Mucosa of descending colon (tissue), 3 donors: ENCODE measurements around the gene CITED4. TPM values are rescaled to one million over a fixed set of nuclear protein-coding genes. Genes with fewer than 3 reads are reported as not detected.

Source experiments
- ATAC-seq: fragments of 200-7000 bp; cut with Tn5 transposase; one replicate; pipeline ENCODE4 v1.9.1; 2020; ENCODE audit warnings: mild to moderate bottlenecking, moderate library complexity
- DNase-seq, 3 donors: peaks; one replicate each; pipeline ENCODE4 v3.0.0-alpha.2; 2020
- H3K36me3 ChIP-seq: fragments of 200-600 bp; one replicate; pipeline ENCODE4 v1.8.0; 2021; ENCODE audit warnings: low read depth, mild to moderate bottlenecking
- H3K4me1 ChIP-seq: fragments of 200-600 bp; one replicate; pipeline ENCODE4 v1.8.0; 2021; ENCODE audit warnings: low read depth, mild to moderate bottlenecking
- H3K4me3 ChIP-seq: fragments of 200-600 bp; one replicate; pipeline ENCODE4 v1.8.0; 2021; ENCODE audit warnings: mild to moderate bottlenecking
- H3K9me3 ChIP-seq: fragments of 200-600 bp; one replicate; pipeline ENCODE4 v1.8.0; 2021; ENCODE audit warnings: mild to moderate bottlenecking
- CTCF ChIP-seq: fragments of 200-600 bp; IDR thresholded peaks from one replicate; pipeline ENCODE4 v1.8.0; 2022; ENCODE audit warnings: antibody characterized with exemption, mild to moderate bottlenecking
- intact Hi-C, 2 donors: fragments of 100-400 bp; cut with DNase I in 1 of 2; cut with micrococcal nuclease in 1 of 2; formaldehyde crosslinking; loops; one replicate each; pipeline versions ENCODE4 v1.11.0 to v1.11.1; 2022; cut with DNase I, micrococcal nuclease
- total RNA-seq, 3 donors: library from RNA; stranded (reverse); fragmentation: NEBNext Ultra II Directional in 2 of 3; extraction: Animal tissue kit (Norgen Biotek cat#: 25700) in 2 of 3; gene quantifications; one replicate each; pipeline versions ENCODE4 v1.2.1 to v1.2.4, GENCODE V29; 2021 to 2023
- donor health status: DM: no; HTN: no; CAD: no; lungs with moderate emphysema.
- donor health status: DM: no; HTN: no; CAD: no.
- donor health status: DM: no; HTN: yes; CAD: no.

CITED4 gene
- total RNA-seq, 3 donors from 2014 or later: 1.9 to 45.1 (median 4.7) TPM

- ATAC-seq: no peak
- TF ChIP-seq CTCF: no peak
These were observed 14.7 kb upstream of the CITED4 start for GRCh38 chr1:40876891-40877290.

GRCh38 chr1:40876436-40876761, 14.2 kb upstream of the CITED4 start:
- intact Hi-C loops: no loop called here
- no peak for TF ChIP-seq CTCF
- ATAC-seq: no peak

More at GRCh38 chr1:40876891-40877290, 14.7 kb upstream of the CITED4 start:
- no peak for DNase-seq
- Histone ChIP-seq H3K4me1 (no peaks in the 10 kb centered on the region), H3K9me3 (no peaks in the 10 kb centered on the region), H3K36me3 (no peaks in the 10 kb centered on the region), H3K4me3 (no peak overlapping the region)
- intact Hi-C loops: no loop called here

GRCh38 chr1:40873863-40874472, 11.8 kb upstream of the CITED4 start:
- ATAC-seq (no peak), DNase-seq (no peak)
- no peaks in the 10 kb centered on the region for H3K36me3 ChIP-seq
- no peak for TF ChIP-seq CTCF
- intact Hi-C loops: no loop called here
- no peaks in the 10 kb centered on the region for H3K4me1 ChIP-seq
- no peak overlapping the region for H3K4me3 ChIP-seq
- peaks cover 3% of the 10 kb centered on the region for H3K9me3 ChIP-seq

More at GRCh38 chr1:40876436-40876761, 14.2 kb upstream of the CITED4 start:
- no peak overlapping the region for H3K4me3 ChIP-seq
- H3K36me3 ChIP-seq: no peaks in the 10 kb centered on the region
- DNase-seq: no peak
- no peaks in the 10 kb centered on the region for H3K4me1 ChIP-seq
- no peaks in the 10 kb centered on the region for H3K9me3 ChIP-seq

- no peaks in the 10 kb centered on the region for H3K36me3 ChIP-seq
- intact Hi-C loops: no loop called here
- no peak for TF ChIP-seq CTCF
- peaks cover 3% of the 10 kb centered on the region for H3K9me3 ChIP-seq
- no peaks in the 10 kb centered on the region for H3K4me1 ChIP-seq
- ATAC-seq: no peak
- DNase-seq: no peak
- H3K4me3 ChIP-seq: no peak overlapping the region
These were observed 10.1 kb upstream of the CITED4 start for GRCh38 chr1:40872276-40872675.

GRCh38 chr1:40870135-40870728, 8.1 kb upstream of the CITED4 start:
- H3K9me3 ChIP-seq: peaks cover 3% of the 10 kb centered on the region
- ATAC-seq (no peak), DNase-seq (no peak)
- TF ChIP-seq CTCF: no peak
- H3K4me1 ChIP-seq: no peaks in the 10 kb centered on the region
- H3K36me3 ChIP-seq: no peaks in the 10 kb centered on the region
- intact Hi-C loops: no loop called here
- no peak overlapping the region for H3K4me3 ChIP-seq
